ENCODE results near the gene PPARD.
A peak's percentile ranks its signal among the peaks of the same experiment; 100 is the strongest.

The PPARD gene

DNA sequence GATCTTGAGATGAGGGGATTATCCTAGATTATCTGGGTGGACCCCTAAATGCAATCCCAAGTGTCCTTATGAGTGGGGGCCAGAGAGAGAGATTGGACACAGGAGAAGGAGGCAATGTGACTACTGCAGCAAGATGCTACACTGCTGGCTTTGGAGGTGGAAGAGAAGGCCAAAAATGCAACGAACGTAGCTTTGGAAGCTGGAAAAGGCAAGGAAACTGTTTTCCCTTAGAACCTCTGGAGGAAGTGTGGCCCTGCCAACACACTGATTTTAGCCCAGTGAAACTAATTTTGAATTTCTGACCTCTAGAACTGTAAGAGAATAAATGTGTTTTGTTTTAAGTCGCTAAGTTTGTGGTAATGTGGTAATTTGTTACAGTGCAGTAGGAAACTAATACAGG lies 15.7 kb downstream of the PPARD start:
- no peak for DNase-seq

GRCh38 chr6:35359346-35359743 lies 17.0 kb downstream of the PPARD start:
- DNase-seq: no peak

DNA sequence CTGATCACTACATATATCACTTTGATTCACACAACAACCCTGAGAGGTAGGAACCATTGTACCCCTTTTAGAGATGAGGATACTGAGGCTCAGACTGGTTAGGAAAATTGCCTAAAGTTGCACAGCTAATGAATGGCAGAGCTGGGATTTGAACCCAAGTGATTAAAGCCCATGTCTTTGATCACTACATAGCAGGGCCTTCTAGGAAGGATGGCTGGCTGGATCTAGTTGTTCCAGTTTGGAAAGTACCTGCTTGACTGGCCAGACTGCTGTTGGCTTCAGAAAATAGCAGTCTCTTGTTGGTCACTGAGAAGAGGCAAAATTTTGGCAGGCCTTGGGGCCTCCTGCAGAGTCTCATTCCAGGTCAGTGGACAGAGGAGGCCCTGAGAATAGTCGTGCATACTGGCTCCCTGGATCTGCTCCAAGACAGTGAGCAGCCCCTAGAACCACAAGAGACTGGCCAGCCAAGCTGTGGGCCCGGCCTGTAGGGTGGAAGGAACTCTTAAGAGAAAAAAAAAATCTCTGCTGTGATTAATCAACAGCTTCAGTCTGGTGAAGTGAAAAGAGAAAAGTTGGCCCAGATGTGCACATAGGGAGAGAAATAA lies 17.5 kb downstream of the PPARD start:
- DNase-seq: no peak

- no peak for DNase-seq
Measured at GRCh38 chr6:35360349-35361138, 18.2 kb downstream of the PPARD start.

- DNase-seq: no peak
Measured at GRCh38 chr6:35362200-35362599, 19.8 kb downstream of the PPARD start.

GRCh38 chr6:35363293-35363750 lies 21.0 kb downstream of the PPARD start:
- DNase-seq: no peak

GRCh38 chr6:35365594-35366203 lies 23.3 kb downstream of the PPARD start:
- DNase-seq: no peak

- no peak for DNase-seq
Measured at GRCh38 chr6:35366204-35366596, 23.8 kb downstream of the PPARD start.

DNA sequence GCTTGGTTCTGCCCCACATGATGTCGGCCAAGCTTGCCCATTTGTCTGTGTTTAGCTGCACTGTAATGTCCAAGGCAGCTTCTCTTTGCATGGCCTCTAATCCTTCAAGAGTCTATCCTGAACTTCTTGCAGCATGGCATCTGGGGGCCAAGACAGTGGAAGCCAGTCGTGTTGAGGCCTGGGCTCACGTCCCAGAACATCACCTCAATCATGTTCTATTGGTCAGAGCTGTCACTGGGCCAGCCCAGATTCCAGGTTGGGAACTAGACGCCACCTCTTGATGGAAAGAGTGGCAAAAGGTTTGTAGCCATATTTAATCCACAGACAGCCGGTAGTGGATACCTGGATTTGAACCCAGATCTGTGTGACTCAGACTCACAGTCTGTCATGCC lies 25.3 kb downstream of the PPARD start:
- no peak for DNase-seq

DNA sequence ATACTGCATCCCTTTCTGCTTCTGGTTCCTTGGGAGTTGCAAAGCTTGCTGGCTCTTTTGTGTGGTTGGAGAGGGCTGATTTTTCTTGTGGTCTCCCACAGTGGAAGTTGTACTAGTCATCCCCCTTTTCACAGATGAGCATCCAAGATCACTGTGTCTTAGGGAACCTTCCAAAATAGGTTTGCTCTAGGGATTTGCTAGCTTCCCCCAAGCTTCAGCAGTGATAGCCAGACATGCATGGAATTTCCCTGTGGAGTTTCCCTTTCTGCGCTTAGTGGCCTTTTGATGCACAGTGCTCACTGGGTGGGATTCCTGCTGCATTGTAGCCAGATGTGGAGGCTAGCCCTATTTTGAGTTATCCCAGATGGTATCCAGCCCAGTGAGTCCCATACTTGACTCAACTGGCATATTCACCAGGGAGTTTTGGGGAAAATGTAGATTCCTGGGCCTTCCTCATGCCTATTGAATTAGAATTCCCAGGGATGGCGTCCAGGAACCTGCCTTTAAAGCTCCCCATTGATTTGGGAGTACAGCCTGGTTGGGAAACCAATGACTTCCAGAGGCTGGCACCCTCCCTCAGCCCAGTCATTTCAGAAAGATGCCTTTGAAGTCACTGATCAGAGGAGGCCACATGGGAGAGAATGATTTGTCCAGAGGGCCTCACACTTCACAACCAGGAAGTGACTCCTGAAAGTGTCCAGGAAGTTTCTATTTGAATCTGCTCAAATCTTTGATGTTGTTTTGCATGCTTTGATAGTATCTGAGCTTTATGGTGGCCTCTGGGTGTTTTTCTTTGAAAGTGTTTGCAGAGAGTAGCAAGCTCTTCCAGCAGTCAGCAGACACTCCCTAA lies 25.9 kb downstream of the PPARD start:
- DNase-seq: no peak

GRCh38 chr6:35370124-35370741 lies 27.9 kb downstream of the PPARD start:
- DNase-seq: peak; percentile 11

DNA sequence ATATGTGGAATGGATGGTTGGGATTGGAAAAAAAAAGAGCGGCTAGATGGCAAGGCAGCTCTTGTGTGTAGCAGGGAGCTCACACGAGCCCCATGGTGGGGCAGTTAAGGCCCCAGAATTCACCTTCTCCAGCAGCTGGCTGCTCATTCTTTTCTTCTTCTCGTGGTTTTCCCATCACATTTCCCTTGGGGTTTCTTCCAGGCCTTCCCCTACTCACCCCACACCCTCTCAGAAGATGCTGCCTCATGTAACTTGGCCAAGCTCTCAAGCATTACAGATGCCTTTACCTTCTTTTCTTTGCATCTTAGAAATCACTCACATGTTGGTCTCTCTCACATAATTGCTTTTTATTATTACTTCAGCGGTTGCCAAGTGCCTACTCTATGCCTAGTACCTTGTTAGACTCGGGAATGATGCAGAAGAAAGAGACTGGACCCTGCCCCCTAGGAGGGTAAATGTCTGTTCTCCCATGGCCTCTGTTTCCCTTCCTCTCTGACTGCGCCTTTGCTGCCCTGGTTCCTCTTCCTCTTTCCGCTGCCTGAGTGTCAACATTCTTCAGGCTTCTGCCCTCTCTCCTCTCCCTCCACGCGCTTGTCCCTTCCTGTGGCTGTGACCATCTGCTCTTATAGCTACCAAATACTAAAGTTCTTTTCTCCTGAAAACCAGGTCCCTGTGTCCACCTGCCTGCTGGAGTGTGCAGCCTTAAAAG lies 28.6 kb downstream of the PPARD start:
- DNase-seq: no peak

- no peak for DNase-seq
Measured at GRCh38 chr6:35371494-35372262, 29.3 kb downstream of the PPARD start.

GRCh38 chr6:35372633-35373032 lies 30.3 kb downstream of the PPARD start:
- DNase-seq: no peak

- DNase-seq: no peak
Measured at GRCh38 chr6:35376281-35376680, 33.9 kb downstream of the PPARD start.

GRCh38 chr6:35377002-35377401 lies 34.6 kb downstream of the PPARD start:
- no peak for DNase-seq

GRCh38 chr6:35378261-35378660 lies 35.9 kb downstream of the PPARD start:
- no peak for DNase-seq

DNA sequence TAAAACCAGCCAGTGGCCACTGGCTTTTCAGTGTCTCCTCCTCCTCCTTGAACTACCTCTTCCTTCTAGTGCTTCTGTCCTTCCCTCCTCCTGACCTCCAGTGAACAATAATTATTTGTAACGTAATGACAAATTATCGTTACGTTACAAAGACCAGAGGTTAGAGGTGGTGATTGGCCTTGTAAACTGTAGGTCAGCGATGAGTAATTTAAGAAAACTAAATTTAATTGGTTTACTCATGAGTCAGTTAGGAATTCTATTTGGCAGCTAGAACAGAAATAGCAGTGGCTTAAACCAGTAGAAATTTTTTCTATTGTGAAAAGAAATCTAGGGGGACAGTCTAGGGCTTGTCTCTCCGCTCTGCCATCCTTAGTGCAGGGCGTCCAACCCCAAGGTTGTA lies 38.8 kb downstream of the PPARD start:
- no peak for DNase-seq

- DNase-seq: no peak
Measured at GRCh38 chr6:35382015-35382414, 39.7 kb downstream of the PPARD start.

- DNase-seq: no peak
Measured at GRCh38 chr6:35385457-35386202, 43.3 kb downstream of the PPARD start.

DNA sequence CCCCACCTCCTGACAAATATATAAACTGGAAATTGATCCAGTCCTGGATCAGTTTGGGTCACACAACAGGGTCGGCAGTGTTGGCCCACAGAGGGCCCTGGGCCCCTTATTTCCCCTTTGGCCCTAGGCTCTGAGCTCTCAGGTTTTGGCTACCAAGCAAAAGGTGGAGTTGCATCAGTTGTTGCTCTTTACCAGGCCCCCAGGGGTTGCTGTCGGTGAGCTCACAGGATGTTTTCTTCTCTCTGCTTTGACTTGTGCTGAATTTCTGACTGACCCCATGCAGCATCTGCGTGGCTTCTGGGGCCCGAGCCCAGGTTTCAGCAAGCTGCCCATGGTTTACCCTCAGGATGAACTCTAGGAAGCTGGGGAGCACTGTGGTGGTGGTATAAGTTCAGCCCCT lies 44.6 kb downstream of the PPARD start:
- no peak for DNase-seq

Data from stimulated activated CD4-positive, alpha-beta T cell treated with anti-CD3 and anti-CD28 coated beads, Interleukin-12 subunit alpha, Interleukin-12 subunit beta, amount 100 ng/mL, for 4 hours (primary cell).